ENCODE measurements around the gene PAX5.

- TF ChIP-seq CTCF (IDR thresholded peaks at IDR 0.05) (no peak), POLR2A (IDR thresholded peaks at IDR 0.05) (no peak), POLR2AphosphoS5 (IDR thresholded peaks at IDR 0.05) (no peak)
These were observed 8.4 kb upstream of the PAX5 start for GRCh38 chr9:37042421-37042820.

Data from breast epithelium (tissue), 3 donors.